ENCODE results near the gene FNIP1.

DNA sequence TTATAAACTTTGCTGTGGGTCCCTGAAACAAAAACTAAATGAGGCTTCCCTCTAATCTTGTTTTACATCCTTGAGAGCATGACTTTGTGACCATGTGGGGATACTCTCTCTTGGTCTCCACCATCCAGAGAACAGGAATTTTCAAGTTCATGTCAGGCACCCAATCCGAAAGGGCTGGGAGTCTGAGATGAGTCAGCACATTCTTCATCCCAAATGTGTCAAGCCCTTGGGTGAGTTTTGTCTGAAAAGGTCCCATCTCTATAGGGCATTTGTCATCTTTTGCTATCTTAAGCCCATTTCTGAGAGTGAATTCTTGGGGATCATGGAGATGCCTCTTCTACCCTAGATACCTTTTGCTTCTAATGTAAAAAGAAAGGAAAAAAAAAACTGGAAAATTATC is 134.9 kb downstream of the FNIP1 start:
- TF ChIP-seq EZH2phosphoT487 (IDR thresholded peaks at IDR 0.05; ENCODE audit: insufficient read depth, low read depth) = no peak
- TF ChIP-seq EZH2 (IDR thresholded peaks at IDR 0.05; ENCODE audit: insufficient read depth, poor library complexity, severe bottlenecking) = no peak

All from GM23248 (cell line).